Measurements from ENCODE around the gene NUDT3.

DNA sequence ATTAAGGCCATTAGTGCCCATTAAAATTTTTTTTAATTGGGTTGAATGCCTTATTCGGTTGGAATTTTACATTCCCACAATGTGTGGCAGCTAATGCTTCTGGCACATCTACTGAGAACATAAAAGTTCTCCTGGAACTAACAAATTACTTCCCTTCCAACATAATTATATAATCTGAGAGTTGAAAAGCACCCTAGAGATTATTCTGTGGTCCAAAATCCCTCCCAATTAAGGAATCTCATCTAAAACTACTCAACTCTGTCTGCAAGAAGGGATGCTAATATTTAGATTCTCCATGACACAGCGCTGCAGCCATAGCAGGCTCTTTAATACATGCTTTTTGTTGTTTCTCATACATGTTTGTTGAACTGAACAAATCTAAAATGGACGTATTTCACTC is 4.0 kb downstream of the NUDT3 start:
- TF ChIP-seq, protein P1, sequence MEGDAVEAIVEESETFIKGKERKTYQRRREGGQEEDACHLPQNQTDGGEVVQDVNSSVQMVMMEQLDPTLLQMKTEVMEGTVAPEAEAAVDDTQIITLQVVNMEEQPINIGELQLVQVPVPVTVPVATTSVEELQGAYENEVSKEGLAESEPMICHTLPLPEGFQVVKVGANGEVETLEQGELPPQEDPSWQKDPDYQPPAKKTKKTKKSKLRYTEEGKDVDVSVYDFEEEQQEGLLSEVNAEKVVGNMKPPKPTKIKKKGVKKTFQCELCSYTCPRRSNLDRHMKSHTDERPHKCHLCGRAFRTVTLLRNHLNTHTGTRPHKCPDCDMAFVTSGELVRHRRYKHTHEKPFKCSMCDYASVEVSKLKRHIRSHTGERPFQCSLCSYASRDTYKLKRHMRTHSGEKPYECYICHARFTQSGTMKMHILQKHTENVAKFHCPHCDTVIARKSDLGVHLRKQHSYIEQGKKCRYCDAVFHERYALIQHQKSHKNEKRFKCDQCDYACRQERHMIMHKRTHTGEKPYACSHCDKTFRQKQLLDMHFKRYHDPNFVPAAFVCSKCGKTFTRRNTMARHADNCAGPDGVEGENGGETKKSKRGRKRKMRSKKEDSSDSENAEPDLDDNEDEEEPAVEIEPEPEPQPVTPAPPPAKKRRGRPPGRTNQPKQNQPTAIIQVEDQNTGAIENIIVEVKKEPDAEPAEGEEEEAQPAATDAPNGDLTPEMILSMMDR (IDR thresholded peaks at IDR 0.05): no peak
- TF ChIP-seq ZFX (IDR thresholded peaks at IDR 0.05; ENCODE audit: borderline replicate concordance): no peak

Measured in 22Rv1 (cell line).